ENCODE results near the gene SMYD2. TPM values are rescaled to one million over a fixed set of nuclear protein-coding genes. Genes with fewer than 3 reads are reported as not detected.

Gene SMYD2
- total RNA-seq, 1 experiment from 2014 or later: 37.2 TPM

- no peak for DNase-seq
- H3K27ac ChIP-seq: no peak overlapping the region
- peaks cover 2% of the 10 kb centered on the region; the same call in 1 of the 2 replicates for H3K36me3 ChIP-seq
Observed at GRCh38 chr1:214324896-214325800, 44.2 kb downstream of the SMYD2 start.

DNA sequence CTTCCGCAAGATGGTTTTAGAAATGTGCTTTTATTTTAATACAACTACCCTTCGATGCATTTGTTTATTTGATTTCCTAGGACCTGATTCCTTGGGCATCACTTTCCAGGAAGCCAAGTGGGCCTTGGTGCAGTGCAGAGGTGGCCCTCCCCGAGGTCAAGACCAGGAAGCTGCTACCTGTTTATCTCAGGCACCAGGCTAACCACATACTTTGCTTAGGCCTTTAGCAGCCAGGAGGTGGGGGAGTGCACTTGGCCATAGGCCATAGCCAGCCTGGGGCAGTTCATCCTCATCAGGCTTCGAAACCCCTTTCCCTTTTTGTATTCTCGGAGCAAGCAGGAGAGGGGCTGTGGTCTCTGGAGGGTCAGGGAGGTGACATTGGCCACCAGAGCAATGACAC, 45.4 kb downstream of the SMYD2 start:
- no peak for DNase-seq
- Histone ChIP-seq H3K27ac (no peak overlapping the region), H3K36me3 (peaks cover 2% of the 10 kb centered on the region; the same call in 1 of the 2 replicates), H3K9me3 (replicated peaks) (no peaks in the 10 kb centered on the region), H3K27me3 (no peaks in the 10 kb centered on the region), H3K4me1 (no peaks in the 10 kb centered on the region), H3K4me3 (no peak overlapping the region)

More at GRCh38 chr1:214324896-214325800, 44.2 kb downstream of the SMYD2 start:
- no peaks in the 10 kb centered on the region for H3K4me1 ChIP-seq
- no peaks in the 10 kb centered on the region for H3K9me3 ChIP-seq (replicated peaks)
- no peak overlapping the region for H3K4me3 ChIP-seq
- no peaks in the 10 kb centered on the region for H3K27me3 ChIP-seq

- no peaks in the 10 kb centered on the region for H3K4me1 ChIP-seq
Observed at GRCh38 chr1:214327514-214327913, 46.6 kb downstream of the SMYD2 start.

GRCh38 chr1:214328770-214329469, 48.0 kb downstream of the SMYD2 start:
- DNase-seq: peak; percentile 66 to 89
- H3K27ac ChIP-seq: no peak overlapping the region

More at GRCh38 chr1:214327514-214327913, 46.6 kb downstream of the SMYD2 start:
- no peaks in the 10 kb centered on the region for H3K27me3 ChIP-seq
- peaks cover 2% of the 10 kb centered on the region; the same call in 1 of the 2 replicates for H3K36me3 ChIP-seq
- H3K4me3 ChIP-seq: no peak overlapping the region
- H3K27ac ChIP-seq: no peak overlapping the region
- H3K9me3 ChIP-seq (replicated peaks): no peaks in the 10 kb centered on the region
- no peak for DNase-seq

GRCh38 chr1:214329470-214330220, 48.7 kb downstream of the SMYD2 start:
- no peaks in the 10 kb centered on the region for H3K9me3 ChIP-seq (replicated peaks)
- no peaks in the 10 kb centered on the region for H3K4me1 ChIP-seq
- DNase-seq: no peak
- H3K27ac ChIP-seq: no peak overlapping the region
- H3K4me3 ChIP-seq: no peak overlapping the region
- H3K36me3 ChIP-seq: peaks cover 2% of the 10 kb centered on the region; the same call in 1 of the 2 replicates
- no peaks in the 10 kb centered on the region for H3K27me3 ChIP-seq

More at GRCh38 chr1:214328770-214329469, 48.0 kb downstream of the SMYD2 start:
- Histone ChIP-seq H3K4me1 (no peaks in the 10 kb centered on the region), H3K36me3 (peaks cover 2% of the 10 kb centered on the region; the same call in 1 of the 2 replicates), H3K4me3 (no peak overlapping the region), H3K27me3 (no peaks in the 10 kb centered on the region), H3K9me3 (replicated peaks) (no peaks in the 10 kb centered on the region)

- H3K36me3 ChIP-seq: 0 out of 2 replicates have a peak, but pooled peaks cover 2% of the 10 kb centered on the region
- H3K27me3 ChIP-seq: no peaks in the 10 kb centered on the region
- DNase-seq: no peak
- H3K9me3 ChIP-seq (replicated peaks): no peaks in the 10 kb centered on the region
- H3K27ac ChIP-seq: no peak overlapping the region
- H3K4me1 ChIP-seq: no peaks in the 10 kb centered on the region
- H3K4me3 ChIP-seq: no peak overlapping the region
Observed at GRCh38 chr1:214330222-214330621, 49.3 kb downstream of the SMYD2 start.

GRCh38 chr1:214330715-214331114, 49.8 kb downstream of the SMYD2 start:
- Histone ChIP-seq H3K4me1 (no peaks in the 10 kb centered on the region), H3K36me3 (0 out of 2 replicates have a peak, but pooled peaks cover 2% of the 10 kb centered on the region), H3K27me3 (no peaks in the 10 kb centered on the region), H3K27ac (no peak overlapping the region), H3K9me3 (replicated peaks) (no peaks in the 10 kb centered on the region), H3K4me3 (no peak overlapping the region)
- DNase-seq: no peak

DNA sequence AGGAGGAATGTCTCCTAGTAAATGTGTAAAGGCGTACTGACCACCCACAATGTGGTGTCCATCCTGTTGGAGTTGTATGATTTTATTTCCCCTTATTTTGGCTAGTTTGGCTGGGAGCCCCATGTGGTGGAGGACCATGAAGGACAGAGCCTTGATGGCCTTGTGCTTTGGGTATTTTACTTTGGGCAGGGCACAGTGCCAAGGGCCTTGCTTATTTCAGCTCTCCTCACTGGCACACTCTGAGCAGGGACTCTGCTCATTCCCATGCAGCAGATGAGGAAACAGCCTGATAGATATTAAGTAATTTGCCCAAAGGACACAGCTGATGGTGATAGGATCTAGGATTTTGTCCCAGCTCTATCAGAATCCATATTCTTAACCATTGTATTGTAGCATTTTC, 50.2 kb downstream of the SMYD2 start:
- Histone ChIP-seq H3K9me3 (replicated peaks) (no peaks in the 10 kb centered on the region), H3K4me3 (no peak overlapping the region), H3K4me1 (no peaks in the 10 kb centered on the region), H3K36me3 (0 out of 2 replicates have a peak, but pooled peaks cover 2% of the 10 kb centered on the region), H3K27ac (no peak overlapping the region), H3K27me3 (no peaks in the 10 kb centered on the region)
- no peak for DNase-seq

GRCh38 chr1:214331827-214332423, 51.0 kb downstream of the SMYD2 start:
- no peak overlapping the region for H3K4me3 ChIP-seq
- no peak overlapping the region for H3K27ac ChIP-seq
- H3K36me3 ChIP-seq: 0 out of 2 replicates have a peak, but pooled peaks cover 2% of the 10 kb centered on the region
- DNase-seq: peak; percentile 59 to 83
- H3K9me3 ChIP-seq (replicated peaks): no peaks in the 10 kb centered on the region
- no peaks in the 10 kb centered on the region for H3K27me3 ChIP-seq
- no peaks in the 10 kb centered on the region for H3K4me1 ChIP-seq

DNA sequence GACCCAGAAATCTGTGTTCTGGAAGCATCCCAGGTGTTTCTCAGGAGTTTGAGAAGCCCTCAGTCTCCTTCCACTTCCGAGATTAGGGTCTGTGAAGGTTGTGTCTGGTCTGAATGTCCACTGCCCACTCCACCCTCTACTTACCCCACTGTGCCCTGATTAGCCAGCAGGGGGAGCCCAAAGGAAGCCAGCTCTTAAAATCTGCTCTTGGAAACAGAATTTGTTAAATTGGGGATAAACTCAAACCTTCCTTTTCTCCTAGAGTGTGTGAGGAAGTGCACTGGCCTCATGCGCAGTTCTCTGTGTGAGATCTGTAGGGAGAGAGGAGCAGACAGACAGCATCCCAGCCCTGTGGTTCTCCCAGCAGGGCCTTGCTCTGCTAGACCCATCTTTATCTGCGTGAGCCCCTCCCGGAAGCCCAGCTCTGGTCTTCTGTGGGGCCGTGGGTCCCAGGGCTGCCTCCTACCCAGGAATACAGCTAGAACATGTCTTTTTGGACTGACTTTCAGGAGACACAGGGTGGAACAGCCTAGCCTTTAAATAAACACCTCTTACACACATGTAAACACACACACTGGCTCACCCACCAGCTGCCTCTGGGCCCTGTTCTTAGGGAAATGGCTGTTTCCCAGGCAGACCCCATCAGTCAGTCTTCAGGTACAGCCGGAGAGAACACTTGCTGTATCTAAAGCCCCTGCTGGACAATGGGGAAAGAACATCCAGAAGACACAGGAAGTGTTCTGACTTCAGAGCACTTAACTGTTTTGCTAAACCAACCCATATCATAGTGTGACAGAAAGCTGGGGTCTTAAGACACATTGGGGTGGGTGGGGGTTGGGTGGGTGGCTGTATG, 52.2 kb downstream of the SMYD2 start:
- H3K36me3 ChIP-seq: 0 out of 2 replicates have a peak, but pooled peaks cover 2% of the 10 kb centered on the region
- H3K4me1 ChIP-seq: no peaks in the 10 kb centered on the region
- no peak overlapping the region for H3K4me3 ChIP-seq
- no peaks in the 10 kb centered on the region for H3K27me3 ChIP-seq
- DNase-seq: peak; percentile 57 to 79
- no peaks in the 10 kb centered on the region for H3K9me3 ChIP-seq (replicated peaks)
- H3K27ac ChIP-seq: no peak overlapping the region

DNA sequence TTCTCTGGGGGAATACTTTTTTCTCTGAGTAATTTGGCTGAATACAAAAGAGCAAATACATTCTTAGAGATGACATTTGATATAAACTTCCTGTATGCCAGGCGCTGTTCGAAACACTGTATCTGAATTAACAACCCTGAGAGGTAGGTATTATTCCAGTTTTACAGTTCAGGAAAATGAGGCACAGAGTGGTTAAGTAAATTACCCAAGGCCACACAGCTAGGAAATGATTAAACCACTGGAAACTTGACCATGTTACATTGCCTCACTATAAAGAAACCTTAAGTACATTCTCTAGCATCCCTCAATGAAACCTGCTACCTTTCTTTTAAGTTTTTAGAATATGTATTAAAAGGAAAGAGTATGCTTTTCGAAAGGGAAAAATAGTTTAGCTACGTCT, 54.6 kb downstream of the SMYD2 start:
- DNase-seq: no peak

DNA sequence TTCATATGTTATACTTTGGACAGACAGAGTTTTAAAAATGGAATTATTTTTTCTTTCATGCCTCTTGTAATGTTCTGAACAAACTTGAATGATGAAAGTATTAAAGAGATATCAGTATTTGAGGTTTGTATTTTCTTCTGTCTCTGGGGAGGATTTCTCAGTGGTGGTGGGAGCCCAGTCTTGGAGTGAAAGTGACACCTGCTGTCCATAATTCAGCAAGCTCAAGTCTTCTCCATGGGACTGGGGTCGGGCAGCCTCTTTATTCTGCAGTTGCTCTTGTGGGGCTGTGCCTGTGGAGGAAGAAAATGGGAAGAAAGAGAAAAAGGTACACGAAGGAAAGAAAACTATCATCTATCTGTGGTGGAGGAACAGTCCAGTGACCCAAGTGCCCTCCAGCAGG, 56.1 kb downstream of the SMYD2 start:
- H3K4me1 ChIP-seq: no peaks in the 10 kb centered on the region
- H3K27me3 ChIP-seq: no peaks in the 10 kb centered on the region
- no peaks in the 10 kb centered on the region for H3K9me3 ChIP-seq (replicated peaks)
- H3K36me3 ChIP-seq: no peaks in the 10 kb centered on the region
- no peak overlapping the region for H3K27ac ChIP-seq
- peak in 1 of 2 experiments; percentile 35 for DNase-seq
- H3K4me3 ChIP-seq: no peak overlapping the region

More for the DNA sequence above, 54.6 kb downstream of the SMYD2 start:
- H3K27me3 ChIP-seq: no peaks in the 10 kb centered on the region
- H3K36me3 ChIP-seq: no peaks in the 10 kb centered on the region
- no peaks in the 10 kb centered on the region for H3K4me1 ChIP-seq
- H3K4me3 ChIP-seq: no peak overlapping the region
- H3K9me3 ChIP-seq (replicated peaks): no peaks in the 10 kb centered on the region
- no peak overlapping the region for H3K27ac ChIP-seq

DNA sequence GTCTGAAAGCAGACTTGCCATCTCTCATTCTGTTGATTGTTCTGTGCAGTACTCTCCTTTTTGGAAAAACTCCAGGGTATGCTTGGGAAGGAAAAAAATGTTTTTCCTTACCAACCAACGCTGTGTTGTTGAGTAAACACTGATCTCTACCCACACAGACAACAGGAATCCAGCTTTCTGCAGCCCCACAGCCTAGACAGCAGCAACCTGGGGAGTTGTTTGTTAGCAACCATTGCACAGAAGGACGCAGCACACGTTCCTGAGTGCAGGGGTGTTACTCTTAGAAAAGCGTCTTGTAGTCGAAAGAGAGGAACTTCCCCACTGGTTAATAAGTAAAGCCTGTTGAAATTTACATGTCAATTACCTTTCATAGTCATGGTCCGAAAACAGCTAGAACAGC, 56.6 kb downstream of the SMYD2 start:
- no peak overlapping the region for H3K27ac ChIP-seq

More for the DNA sequence above, 56.6 kb downstream of the SMYD2 start:
- DNase-seq: no peak
- no peaks in the 10 kb centered on the region for H3K9me3 ChIP-seq (replicated peaks)
- H3K36me3 ChIP-seq: no peaks in the 10 kb centered on the region
- H3K4me3 ChIP-seq: no peak overlapping the region
- no peaks in the 10 kb centered on the region for H3K4me1 ChIP-seq
- H3K27me3 ChIP-seq: no peaks in the 10 kb centered on the region

Data from SJCRH30 (cell line).